ENCODE measurements around the gene CYCS. TPM values are rescaled to one million over a fixed set of nuclear protein-coding genes. Genes with fewer than 3 reads are reported as not detected.

Gene CYCS
- total RNA-seq, 3 donors from 2014 or later (not counting 1 experiment from before 2014, with no cell fraction given), result 124 to 197 (median 167) TPM

DNA sequence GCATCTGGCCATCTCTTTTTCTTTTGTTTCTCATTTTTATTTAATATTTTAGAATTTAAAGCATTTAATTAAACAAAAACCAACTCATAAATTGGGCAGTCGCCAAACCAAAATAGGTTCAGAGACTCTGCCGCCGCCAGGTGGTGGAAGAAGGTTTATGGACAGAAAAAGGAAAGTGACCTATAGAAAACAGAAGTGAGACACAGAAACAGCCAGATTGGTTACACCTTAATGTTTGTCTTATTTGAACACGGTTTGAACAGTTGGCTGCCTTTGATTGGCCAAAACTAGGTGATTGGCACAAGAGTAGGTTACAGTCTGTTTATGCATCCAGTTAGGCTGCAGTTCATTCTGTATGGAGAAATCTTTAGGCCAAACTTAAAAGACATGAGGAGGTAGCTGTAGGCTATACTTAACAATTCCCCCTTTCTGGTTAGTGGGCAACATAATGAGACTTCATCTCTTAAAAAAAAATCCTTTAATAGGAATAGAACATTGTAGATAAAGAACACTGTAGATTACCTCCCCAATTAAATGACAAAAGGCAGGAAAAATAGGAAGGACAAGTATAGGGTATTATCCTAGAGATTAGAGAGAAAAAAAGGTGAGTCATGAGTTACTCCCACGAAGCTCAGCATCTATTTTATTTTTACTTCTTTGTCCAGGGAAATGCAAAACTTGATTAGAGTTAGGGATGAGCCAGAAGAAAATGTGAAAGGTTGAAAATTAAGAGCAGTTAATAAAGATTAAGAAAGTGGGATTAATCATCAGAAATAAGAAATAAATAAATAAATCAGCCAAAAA, 23.9 kb upstream of the CYCS start:
- H3K27me3 Mint-ChIP-seq (ENCODE audit: low read depth in 2 of 2), result no peaks in the 10 kb centered on the region
- H3K27me3 ChIP-seq (ENCODE audit: control insufficient read depth, insufficient read depth, low read length), result no peaks in the 10 kb centered on the region
- DNase-seq, result no peak
- no peaks in the 10 kb centered on the region for H3K9me3 ChIP-seq (ENCODE audit: control insufficient read depth, insufficient read depth, low read length)
- peaks cover 7% of the 10 kb centered on the region for H3K36me3 Mint-ChIP-seq
- H3K9me3 Mint-ChIP-seq, result no peaks in the 10 kb centered on the region
- no peaks in the 10 kb centered on the region for H3K4me1 Mint-ChIP-seq
- no peak overlapping the region for H3K27ac ChIP-seq (ENCODE audit: low read length)
- intact Hi-C loops (cut with micrococcal nuclease), result no loop called here
- no peaks in the 10 kb centered on the region for H3K4me1 ChIP-seq (ENCODE audit: control insufficient read depth, insufficient read depth, low read length)
- WGBS (ENCODE audit: insufficient coverage), result 94% methylated on average over 4 of the region's 5 CpGs
- no peak overlapping the region for H3K27ac Mint-ChIP-seq
- H3K36me3 ChIP-seq (ENCODE audit: control insufficient read depth, insufficient read depth, low read length), result peaks cover 16% of the 10 kb centered on the region
- H3K4me3 ChIP-seq (ENCODE audit: low read length), result no peak overlapping the region
- TF ChIP-seq, protein P1, sequence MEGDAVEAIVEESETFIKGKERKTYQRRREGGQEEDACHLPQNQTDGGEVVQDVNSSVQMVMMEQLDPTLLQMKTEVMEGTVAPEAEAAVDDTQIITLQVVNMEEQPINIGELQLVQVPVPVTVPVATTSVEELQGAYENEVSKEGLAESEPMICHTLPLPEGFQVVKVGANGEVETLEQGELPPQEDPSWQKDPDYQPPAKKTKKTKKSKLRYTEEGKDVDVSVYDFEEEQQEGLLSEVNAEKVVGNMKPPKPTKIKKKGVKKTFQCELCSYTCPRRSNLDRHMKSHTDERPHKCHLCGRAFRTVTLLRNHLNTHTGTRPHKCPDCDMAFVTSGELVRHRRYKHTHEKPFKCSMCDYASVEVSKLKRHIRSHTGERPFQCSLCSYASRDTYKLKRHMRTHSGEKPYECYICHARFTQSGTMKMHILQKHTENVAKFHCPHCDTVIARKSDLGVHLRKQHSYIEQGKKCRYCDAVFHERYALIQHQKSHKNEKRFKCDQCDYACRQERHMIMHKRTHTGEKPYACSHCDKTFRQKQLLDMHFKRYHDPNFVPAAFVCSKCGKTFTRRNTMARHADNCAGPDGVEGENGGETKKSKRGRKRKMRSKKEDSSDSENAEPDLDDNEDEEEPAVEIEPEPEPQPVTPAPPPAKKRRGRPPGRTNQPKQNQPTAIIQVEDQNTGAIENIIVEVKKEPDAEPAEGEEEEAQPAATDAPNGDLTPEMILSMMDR (IDR thresholded peaks at IDR 0.05), result no peak
- ATAC-seq, result no peak
- H3K4me3 Mint-ChIP-seq, result no peak overlapping the region

DNA sequence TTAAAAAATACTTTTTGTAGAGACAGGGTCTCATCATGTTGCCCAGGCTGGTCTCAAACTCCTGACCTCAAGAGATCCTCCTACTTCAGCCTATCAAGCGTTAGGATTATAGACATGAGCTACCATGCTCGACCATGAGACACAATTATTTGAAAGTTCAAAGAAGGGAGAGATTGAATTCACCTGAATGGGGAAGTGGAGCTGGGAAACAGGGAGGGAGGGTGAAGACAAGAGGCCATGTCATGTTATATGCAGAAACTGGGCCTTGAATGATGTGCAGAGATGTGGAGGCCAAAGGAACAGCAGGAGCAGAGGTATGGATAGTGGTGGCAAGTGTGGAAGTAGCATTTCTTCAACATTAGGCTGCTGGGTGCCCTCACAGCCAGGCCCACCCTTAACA, 18.7 kb upstream of the CYCS start:
- no peaks in the 10 kb centered on the region for H3K4me1 Mint-ChIP-seq
- WGBS (ENCODE audit: insufficient coverage), result 94% methylated on average over 1 of the region's 2 CpGs

DNA sequence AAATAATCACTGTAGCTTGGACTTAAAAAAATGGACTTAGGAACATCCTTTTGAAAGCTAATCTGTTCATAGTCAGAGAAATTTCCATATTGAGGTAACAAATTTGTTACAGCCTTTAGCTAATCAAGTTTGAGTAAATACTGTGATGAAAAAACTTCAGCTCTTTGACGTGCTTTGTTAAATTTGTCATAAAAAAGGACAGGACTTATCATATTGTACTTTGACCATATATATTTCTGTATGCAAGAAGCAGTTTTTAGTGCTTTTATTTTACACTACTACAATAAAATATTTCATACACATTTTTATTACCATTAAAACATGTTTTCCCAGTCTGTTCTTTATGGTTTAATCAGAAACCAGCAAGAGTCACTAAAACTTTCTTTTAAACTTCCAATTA, 14.5 kb upstream of the CYCS start:
- H3K27me3 Mint-ChIP-seq (ENCODE audit: low read depth in 2 of 2), result no peaks in the 10 kb centered on the region
- no peaks in the 10 kb centered on the region for H3K4me1 Mint-ChIP-seq
- ATAC-seq (no peak), DNase-seq (no peak)
- H3K27ac Mint-ChIP-seq, result no peak overlapping the region
- no peak overlapping the region for H3K27ac ChIP-seq (ENCODE audit: low read length)
- H3K9me3 Mint-ChIP-seq, result no peaks in the 10 kb centered on the region
- peaks cover 10% of the 10 kb centered on the region for H3K36me3 Mint-ChIP-seq
- H3K4me3 ChIP-seq (ENCODE audit: low read length), result no peak overlapping the region
- peaks cover 6% of the 10 kb centered on the region for H3K36me3 ChIP-seq (ENCODE audit: control insufficient read depth, insufficient read depth, low read length)
- TF ChIP-seq, protein P1 (IDR thresholded peaks at IDR 0.05), result no peak
- WGBS (ENCODE audit: insufficient coverage), result no CpG with 5 or more reads among the region's 1 CpG
- H3K9me3 ChIP-seq (ENCODE audit: control insufficient read depth, insufficient read depth, low read length), result no peaks in the 10 kb centered on the region
- H3K27me3 ChIP-seq (ENCODE audit: control insufficient read depth, insufficient read depth, low read length), result no peaks in the 10 kb centered on the region
- intact Hi-C loops (cut with micrococcal nuclease), result no loop called here
- H3K4me3 Mint-ChIP-seq, result no peak overlapping the region
- no peaks in the 10 kb centered on the region for H3K4me1 ChIP-seq (ENCODE audit: control insufficient read depth, insufficient read depth, low read length)

More for the DNA sequence above, 18.7 kb upstream of the CYCS start:
- Histone ChIP-seq H3K36me3 (ENCODE audit: control insufficient read depth, insufficient read depth, low read length) (no peaks in the 10 kb centered on the region), H3K27ac (ENCODE audit: low read length) (no peak overlapping the region), H3K9me3 (ENCODE audit: control insufficient read depth, insufficient read depth, low read length) (no peaks in the 10 kb centered on the region), H3K4me1 (ENCODE audit: control insufficient read depth, insufficient read depth, low read length) (no peaks in the 10 kb centered on the region), H3K4me3 (ENCODE audit: low read length) (no peak overlapping the region), H3K27me3 (ENCODE audit: control insufficient read depth, insufficient read depth, low read length) (no peaks in the 10 kb centered on the region)
- H3K4me3 Mint-ChIP-seq, result no peak overlapping the region
- no peak for ATAC-seq
- intact Hi-C loops (cut with micrococcal nuclease), result no loop called here
- H3K27me3 Mint-ChIP-seq (ENCODE audit: low read depth in 2 of 2), result no peaks in the 10 kb centered on the region
- H3K36me3 Mint-ChIP-seq, result no peaks in the 10 kb centered on the region
- H3K27ac Mint-ChIP-seq, result no peak overlapping the region
- no peak for DNase-seq
- TF ChIP-seq, protein P1 (IDR thresholded peaks at IDR 0.05), result no peak
- no peaks in the 10 kb centered on the region for H3K9me3 Mint-ChIP-seq

Data from natural killer cell (primary cell).